HG03432 (cell line): ENCODE data around the gene ATP6V0D1.

Source experiments
- ATAC-seq: cut with Tn5 transposase; IDR thresholded peaks from one replicate; pipeline ENCODE4 v1.9.1; 2021; ENCODE audit warnings: mild to moderate bottlenecking, moderate library complexity; ENCODE audit not compliant: unreplicated experiment

Gene ATP6V0D1

GRCh38 chr16:67409631-67410030 lies 71.3 kb downstream of the ATP6V0D1 start:
- no peak for ATAC-seq

GRCh38 chr16:67407788-67408452 lies 73.0 kb downstream of the ATP6V0D1 start:
- ATAC-seq, result no peak

GRCh38 chr16:67407176-67407787 lies 73.7 kb downstream of the ATP6V0D1 start:
- no peak for ATAC-seq

- no peak for ATAC-seq
Measured at GRCh38 chr16:67406111-67406971, 74.6 kb downstream of the ATP6V0D1 start.

- ATAC-seq, result no peak
Measured at GRCh38 chr16:67405336-67405735, 75.6 kb downstream of the ATP6V0D1 start.

- ATAC-seq, result no peak
Measured at GRCh38 chr16:67404740-67405226, 76.2 kb downstream of the ATP6V0D1 start.

GRCh38 chr16:67403976-67404555 lies 76.9 kb downstream of the ATP6V0D1 start:
- no peak for ATAC-seq

- no peak for ATAC-seq
Measured at GRCh38 chr16:67400901-67401300, 80.1 kb downstream of the ATP6V0D1 start.

- ATAC-seq, result no peak
Measured at GRCh38 chr16:67399749-67400704, 80.9 kb downstream of the ATP6V0D1 start.

GRCh38 chr16:67399218-67399733 lies 81.7 kb downstream of the ATP6V0D1 start:
- ATAC-seq, result no peak

- ATAC-seq, result no peak
Measured at GRCh38 chr16:67398546-67399217, 82.3 kb downstream of the ATP6V0D1 start.

- no peak for ATAC-seq
Measured at GRCh38 chr16:67397812-67398545, 83.0 kb downstream of the ATP6V0D1 start.

GRCh38 chr16:67397036-67397801 lies 83.7 kb downstream of the ATP6V0D1 start:
- no peak for ATAC-seq

- ATAC-seq, result no peak
Measured at GRCh38 chr16:67396159-67397035, 84.6 kb downstream of the ATP6V0D1 start.

GRCh38 chr16:67395458-67396158 lies 85.3 kb downstream of the ATP6V0D1 start:
- no peak for ATAC-seq

- ATAC-seq, result no peak
Measured at GRCh38 chr16:67395105-67395457, 85.9 kb downstream of the ATP6V0D1 start.
